ENCODE results near the gene OPHN1. TPM values are rescaled to one million over a fixed set of nuclear protein-coding genes. Genes with fewer than 3 reads are reported as not detected.

The OPHN1 gene
- total and polyA plus RNA-seq, 10 of the 15 experiments (the other 5 are each of a cell fraction or from before 2014, with no cell fraction given), result under 0.01 to 0.03 (median 0.03) TPM; not detected in 6

GRCh38 chrX:68420559-68420958 is 12.7 kb downstream of the OPHN1 start (continued):
- TF ChIP-seq HSF1 (IDR thresholded peaks at IDR 0.05; ENCODE audit: low read depth, low read length), result no peak

GRCh38 chrX:68419975-68420374 is 13.3 kb downstream of the OPHN1 start:
- no peak overlapping the region for H2AFZ ChIP-seq (ENCODE audit: control insufficient read depth, low read depth, low read length)
- H3K4me3 ChIP-seq, result no peak overlapping the region
- RAD21 ChIA-PET (ENCODE audit: unreplicated experiment), result interaction anchor here (0.7 kb wide), 1 partner anchor 112 kb away, joined by 4 read pairs; no protein-coding TSS in a partner anchor
- WGBS (ENCODE audit: insufficient coverage, insufficient replicate concordance, low lambda C conversion rate, missing lambda C conversion rate), result 24% methylated on average over 3 of the region's 3 CpGs
- DNase-seq (ENCODE audit: low read depth, low spot score) (no peak), FAIRE-seq (no peak), ATAC-seq (no peak)
- intact Hi-C loops (cut with micrococcal nuclease; ENCODE audit: unreplicated experiment) (no loop called here), in situ Hi-C loops (cut with MboI) (no loop called here)
- H3K4me1 ChIP-seq (ENCODE audit: control insufficient read depth, insufficient read depth, low read length), result no peaks in the 10 kb centered on the region
- H3K9ac ChIP-seq (ENCODE audit: control insufficient read depth, insufficient read depth, low read length), result no peak overlapping the region
- no peak for TF ChIP-seq EED (IDR thresholded peaks at IDR 0.05; ENCODE audit: low read depth)
- no peak for TF ChIP-seq SPI1 (IDR thresholded peaks at IDR 0.05; ENCODE audit: borderline replicate concordance, insufficient read depth, low read depth, low read length)
- TF ChIP-seq HDGF (IDR thresholded peaks at IDR 0.05), result no peak
- TF ChIP-seq JUNB (IDR thresholded peaks at IDR 0.05), result no peak
- TF ChIP-seq YBX1 (IDR thresholded peaks at IDR 0.05), result no peak
- no peak for TF ChIP-seq SREBF2 (IDR thresholded peaks at IDR 0.05; ENCODE audit: low read length)
- no peak for TF ChIP-seq SIX5 (IDR thresholded peaks at IDR 0.05; ENCODE audit: low read depth, low read length, severe bottlenecking)
- CTCF ChIA-PET, result no interaction called here
- H3K79me2 ChIP-seq (ENCODE audit: control insufficient read depth, insufficient read depth, low read length), result no peaks in the 10 kb centered on the region
- POLR2A ChIA-PET, result no interaction called here
- no peaks in the 10 kb centered on the region for H4K20me1 ChIP-seq (ENCODE audit: control insufficient read depth, insufficient read depth)
- no peaks in the 10 kb centered on the region for H3K36me3 ChIP-seq (ENCODE audit: control insufficient read depth in 2 of 2, insufficient read depth in 2 of 2, low read length in 1 of 2)
- no TSS peak for BruUV-seq (replicated peaks)
- SMC1A ChIA-PET (ENCODE audit: uncharacterized antibody, unreplicated experiment), result no interaction called here
- H3K9me3 ChIP-seq (replicated peaks; ENCODE audit: control insufficient read depth, insufficient read depth, low read length), result no peaks in the 10 kb centered on the region
- no peaks in the 10 kb centered on the region for H3K27me3 ChIP-seq (replicated peaks in 1 of 2; ENCODE audit: control insufficient read depth in 2 of 2, insufficient read depth in 2 of 2, low read length in 1 of 2)
- no peak overlapping the region for H3K4me2 ChIP-seq (ENCODE audit: control insufficient read depth, insufficient read depth)
- H3K27ac ChIP-seq (ENCODE audit: control insufficient read depth, insufficient read depth), result no peak overlapping the region
